HFFc6 (cell line): ENCODE data around the gene CELF4. TPM values are rescaled to one million over a fixed set of nuclear protein-coding genes. Genes with fewer than 3 reads are reported as not detected.

Source experiments
- DNase-seq: peaks from one replicate; pipeline ENCODE4 v3.0.0-alpha.2; 2018
- H3K27ac Mint-ChIP-seq: 2 replicates; pipeline ENCODE4 v1.8.0; 2020; ENCODE audit warnings: mild to moderate bottlenecking, mixed read lengths
- H3K27me3 Mint-ChIP-seq: 2 replicates; pipeline ENCODE4 v1.8.0; 2021; ENCODE audit warnings: mild to moderate bottlenecking, moderate library complexity, mixed read lengths; ENCODE audit not compliant: insufficient read depth
- H3K36me3 Mint-ChIP-seq: 2 replicates; pipeline ENCODE4 v1.8.0; 2021; ENCODE audit warnings: low read depth, mixed read lengths
- H3K4me1 Mint-ChIP-seq: 2 replicates; pipeline ENCODE4 v1.8.0; 2020; ENCODE audit warnings: low read depth, mixed read lengths
- H3K4me3 Mint-ChIP-seq: 2 replicates; pipeline ENCODE4 v1.8.0; 2020; ENCODE audit warnings: mild to moderate bottlenecking, moderate library complexity, mixed read lengths
- H3K9me3 Mint-ChIP-seq: 2 replicates; pipeline ENCODE4 v1.8.0; 2020; ENCODE audit warnings: mild to moderate bottlenecking, mixed read lengths
- CTCF ChIP-seq: fragments of 200-600 bp; sonication (generic); IDR thresholded peaks from 2 replicates; pipeline ENCODE4 v1.5.0; 2021; ENCODE audit warnings: antibody characterized with exemption, mild to moderate bottlenecking
- total RNA-seq, 6 experiments: library from RNA; stranded (reverse); fragmentation: NEBNext Ultra II Directional; extraction: Animal tissue kit (Norgen Biotek cat#: 25700); gene quantifications; 2 replicates in 1 of 6; 3 replicates in 5 of 6; pipeline ENCODE4 v1.2.3, GENCODE V29; 2021

The CELF4 gene
- total RNA-seq, 6 experiments from 2014 or later, result not detected

DNA sequence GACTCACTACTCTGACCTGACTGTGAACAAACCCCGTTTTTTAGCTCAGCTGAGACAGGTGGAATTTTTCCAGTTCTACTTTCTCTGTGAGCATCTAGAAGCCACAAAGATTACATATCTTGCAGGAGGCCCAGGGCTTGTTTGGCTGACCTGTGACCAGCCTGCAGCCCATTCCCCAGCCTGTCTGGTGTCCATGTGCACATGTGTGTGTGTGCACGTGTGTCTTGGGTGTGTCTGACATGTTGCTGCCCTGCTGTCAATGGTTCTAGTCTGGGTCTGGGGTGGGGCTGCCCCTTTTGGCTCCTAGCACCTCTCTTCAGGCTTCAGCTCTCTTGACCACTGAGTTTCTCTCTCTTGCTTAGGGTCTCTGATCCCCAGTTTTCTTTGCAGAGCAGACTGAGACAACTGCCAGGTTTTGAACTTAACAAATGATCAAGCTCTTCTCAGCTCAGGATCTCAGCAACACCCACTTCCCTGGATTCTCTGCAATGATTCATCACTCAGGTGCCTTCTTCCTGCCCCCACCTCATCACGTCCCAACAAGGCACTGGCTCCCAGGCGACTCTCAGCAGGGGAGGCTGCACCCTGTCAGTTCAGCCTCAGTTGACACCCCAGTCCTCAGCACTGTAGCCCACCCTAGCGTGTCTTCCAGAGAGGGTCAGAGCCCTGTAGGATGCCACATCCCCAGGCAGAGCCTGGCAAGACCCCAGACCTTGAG, 130.3 kb downstream of the CELF4 start:
- DNase-seq, result no peak
- Mint-ChIP-seq H3K9me3 (no peaks in the 10 kb centered on the region), H3K4me3 (no peak overlapping the region), H3K4me1 (no peaks in the 10 kb centered on the region), H3K27ac (no peak overlapping the region), H3K27me3 (peaks cover 37% of the 10 kb centered on the region), H3K36me3 (no peaks in the 10 kb centered on the region)
- TF ChIP-seq CTCF, result no peak

GRCh38 chr18:37434161-37434860, 131.3 kb downstream of the CELF4 start:
- no peak overlapping the region for H3K27ac Mint-ChIP-seq
- no peak for TF ChIP-seq CTCF
- no peak overlapping the region for H3K4me3 Mint-ChIP-seq
- no peaks in the 10 kb centered on the region for H3K4me1 Mint-ChIP-seq
- H3K9me3 Mint-ChIP-seq, result no peaks in the 10 kb centered on the region
- no peak for DNase-seq
- peaks cover 32% of the 10 kb centered on the region for H3K27me3 Mint-ChIP-seq
- H3K36me3 Mint-ChIP-seq, result no peaks in the 10 kb centered on the region

GRCh38 chr18:37432436-37433195, 133.0 kb downstream of the CELF4 start:
- no peaks in the 10 kb centered on the region for H3K36me3 Mint-ChIP-seq
- H3K9me3 Mint-ChIP-seq, result no peaks in the 10 kb centered on the region
- peaks cover 17% of the 10 kb centered on the region for H3K27me3 Mint-ChIP-seq
- TF ChIP-seq CTCF, result no peak
- DNase-seq, result no peak
- H3K4me1 Mint-ChIP-seq, result no peaks in the 10 kb centered on the region
- no peak overlapping the region for H3K27ac Mint-ChIP-seq
- no peak overlapping the region for H3K4me3 Mint-ChIP-seq

DNA sequence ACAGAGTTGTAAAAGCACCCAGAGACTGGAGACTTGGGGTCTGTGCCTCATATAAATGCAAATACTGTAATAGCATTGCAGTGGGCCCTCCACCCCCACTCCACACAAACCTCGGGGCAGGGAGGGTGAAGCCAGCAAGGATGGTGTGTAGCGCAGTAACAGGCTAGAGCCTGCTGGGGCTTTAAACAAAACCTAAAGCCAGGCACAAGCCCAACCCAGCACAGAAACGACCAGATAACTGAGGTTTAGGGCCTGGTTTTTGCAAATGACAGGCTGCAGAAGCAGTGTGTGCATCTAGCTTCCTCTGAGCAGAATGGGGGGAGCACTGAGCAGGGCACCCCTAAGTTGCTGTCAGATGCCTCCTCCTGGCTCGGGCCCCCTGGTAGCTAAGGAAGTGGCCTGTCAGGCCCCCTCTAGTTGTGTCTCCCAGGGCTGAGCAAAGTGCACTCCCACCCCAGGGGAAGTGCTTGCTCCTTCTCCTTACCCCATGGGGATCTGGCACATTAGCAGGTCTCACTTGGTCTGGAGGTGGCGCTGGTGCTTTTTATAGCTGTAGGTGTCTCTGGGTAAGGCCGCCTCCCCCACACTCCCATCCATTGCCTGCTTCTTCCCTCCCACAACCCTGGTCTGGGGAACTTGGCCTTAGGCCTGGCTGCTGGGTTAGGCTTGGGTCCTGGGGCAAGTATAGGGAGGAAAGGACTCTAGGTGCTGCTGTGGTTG, 135.1 kb downstream of the CELF4 start:
- Mint-ChIP-seq H3K27me3 (peaks cover 14% of the 10 kb centered on the region), H3K36me3 (no peaks in the 10 kb centered on the region), H3K4me1 (no peaks in the 10 kb centered on the region), H3K4me3 (no peak overlapping the region), H3K27ac (no peak overlapping the region), H3K9me3 (no peaks in the 10 kb centered on the region)
- no peak for TF ChIP-seq CTCF
- DNase-seq, result no peak

GRCh38 chr18:37429791-37430190, 135.8 kb downstream of the CELF4 start:
- Mint-ChIP-seq H3K9me3 (no peaks in the 10 kb centered on the region), H3K4me1 (no peaks in the 10 kb centered on the region; the same call in 1 of the 2 replicates), H3K4me3 (no peak overlapping the region), H3K27ac (no peak overlapping the region), H3K27me3 (peaks cover 13% of the 10 kb centered on the region), H3K36me3 (no peaks in the 10 kb centered on the region)
- no peak for TF ChIP-seq CTCF
- DNase-seq, result no peak
